ENCODE results near the gene EMILIN1. TPM values are rescaled to one million over a fixed set of nuclear protein-coding genes. Genes with fewer than 3 reads are reported as not detected.

The EMILIN1 gene
- total RNA-seq, 1 donor from 2014 or later: 66.1 TPM

- DNase-seq: no peak
These were observed 47.9 kb downstream of the EMILIN1 start for GRCh38 chr2:27126252-27126710.

- DNase-seq: no peak
These were observed 49.7 kb downstream of the EMILIN1 start for GRCh38 chr2:27127883-27128667.

- DNase-seq: no peak
These were observed 50.5 kb downstream of the EMILIN1 start for GRCh38 chr2:27128668-27129571.

- no peak for DNase-seq
These were observed 52.0 kb downstream of the EMILIN1 start for GRCh38 chr2:27130396-27130795.

- no peak for DNase-seq
These were observed 53.0 kb downstream of the EMILIN1 start for GRCh38 chr2:27131429-27131828.

GRCh38 chr2:27133195-27133875 is 54.9 kb downstream of the EMILIN1 start:
- DNase-seq: no peak

GRCh38 chr2:27133905-27134780 is 55.7 kb downstream of the EMILIN1 start, which contains the start of gene PREB:
PREB (minus strand) TSS chr2:27134636; CDS start chr2:27134421, 215 bp downstream.
- peak; percentile 88 for DNase-seq

- no peak for DNase-seq
These were observed 56.5 kb downstream of the EMILIN1 start for GRCh38 chr2:27134781-27135477.

GRCh38 chr2:27135478-27135955 is 57.1 kb downstream of the EMILIN1 start:
- no peak for DNase-seq

Other genes with a start within 250 kb of the EMILIN1 start
- 0.49 TPM for gene DPYSL5, start 230.5 kb upstream of the EMILIN1 start, total RNA-seq
- gene MAPRE3, start 108.0 kb upstream of the EMILIN1 start, total RNA-seq: 4.9 TPM
- gene TMEM214, start 45.6 kb upstream of the EMILIN1 start, total RNA-seq: 30.8 TPM
- 7.7 TPM for gene AGBL5, start 26.9 kb upstream of the EMILIN1 start, total RNA-seq
- 199 TPM for gene OST4, start 7.0 kb upstream of the EMILIN1 start, total RNA-seq
- 1.7 TPM for gene KHK, start 8.2 kb downstream of the EMILIN1 start, total RNA-seq
- 6.7 TPM for gene CGREF1, start 40.5 kb downstream of the EMILIN1 start, total RNA-seq
- 0.10 TPM for gene ABHD1, start 45.2 kb downstream of the EMILIN1 start, total RNA-seq
- 19.5 TPM for gene PREB, start 56.0 kb downstream of the EMILIN1 start, total RNA-seq
- not detected for gene PRR30, start 60.8 kb downstream of the EMILIN1 start, total RNA-seq
- 0.20 TPM for gene TCF23, start 70.4 kb downstream of the EMILIN1 start, total RNA-seq
- gene ATRAID, start 133.4 kb downstream of the EMILIN1 start, total RNA-seq: 93.8 TPM
- gene SLC5A6, start 133.7 kb downstream of the EMILIN1 start, total RNA-seq: 23.0 TPM
- 35.2 TPM for gene CAD, start 138.8 kb downstream of the EMILIN1 start, total RNA-seq
- gene SLC30A3, start 184.4 kb downstream of the EMILIN1 start, total RNA-seq: 0.10 TPM
- not detected for gene DNAJC5G, start 196.8 kb downstream of the EMILIN1 start, total RNA-seq
- 6.0 TPM for gene TRIM54, start 203.8 kb downstream of the EMILIN1 start, total RNA-seq
- 0.30 TPM for gene UCN, start 229.8 kb downstream of the EMILIN1 start, total RNA-seq
- 34.9 TPM for gene MPV17, start 244.5 kb downstream of the EMILIN1 start, total RNA-seq